ENCODE results near the gene LGR6. TPM values are rescaled to one million over a fixed set of nuclear protein-coding genes. Genes with fewer than 3 reads are reported as not detected.
"Not testable (repeated sequence)": the region's sequence is repeated elsewhere in the genome, so short reads cannot be mapped to it uniquely, and the experiment has no call there.

LGR6 gene
- total RNA-seq, 1 donor from 2014 or later: 3.1 TPM

DNA sequence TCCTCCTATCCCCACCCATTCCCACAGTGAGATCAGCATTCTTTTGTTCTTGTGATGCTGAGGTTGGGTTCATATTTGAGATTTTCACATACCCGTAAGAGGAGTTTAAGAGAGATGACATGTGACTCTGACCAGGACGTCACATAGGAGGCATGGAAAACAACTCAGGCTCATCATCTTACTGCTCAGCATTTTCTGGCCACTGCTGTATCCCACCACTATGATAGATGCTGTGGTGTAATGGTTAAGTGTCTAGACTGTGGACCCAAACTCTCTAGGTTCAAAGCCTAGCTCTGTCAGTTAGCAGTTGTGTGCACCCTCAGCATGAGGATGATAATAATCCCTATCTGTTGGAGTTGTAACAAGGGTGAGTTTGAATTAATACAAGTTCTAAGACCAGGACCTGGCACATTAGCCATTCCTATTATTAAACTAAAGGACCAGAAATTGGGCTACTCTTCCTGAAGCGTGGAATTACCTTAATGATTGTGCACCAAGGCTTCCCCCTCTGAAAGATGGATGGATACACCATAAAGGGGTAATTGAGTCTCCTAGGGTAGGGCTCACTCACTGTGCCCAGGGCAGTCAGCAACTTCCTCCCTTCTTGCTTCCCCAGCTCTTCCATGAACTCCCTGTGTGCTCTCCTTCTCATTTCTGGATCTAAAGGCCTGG lies 40.9 kb downstream of the LGR6 start:
- Mint-ChIP-seq H3K27me3 (ENCODE audit: low read depth) (peaks cover 10% of the 10 kb centered on the region), H3K4me3 (no peak overlapping the region), H3K9me3 (no peaks in the 10 kb centered on the region), H3K4me1 (peaks cover 30% of the 10 kb centered on the region), H3K36me3 (no peaks in the 10 kb centered on the region), H3K27ac (no peak overlapping the region)
- no peak for DNase-seq (ENCODE audit: low spot score in 2 of 2, unreplicated experiment in 2 of 2)
- TF ChIP-seq, protein P1, sequence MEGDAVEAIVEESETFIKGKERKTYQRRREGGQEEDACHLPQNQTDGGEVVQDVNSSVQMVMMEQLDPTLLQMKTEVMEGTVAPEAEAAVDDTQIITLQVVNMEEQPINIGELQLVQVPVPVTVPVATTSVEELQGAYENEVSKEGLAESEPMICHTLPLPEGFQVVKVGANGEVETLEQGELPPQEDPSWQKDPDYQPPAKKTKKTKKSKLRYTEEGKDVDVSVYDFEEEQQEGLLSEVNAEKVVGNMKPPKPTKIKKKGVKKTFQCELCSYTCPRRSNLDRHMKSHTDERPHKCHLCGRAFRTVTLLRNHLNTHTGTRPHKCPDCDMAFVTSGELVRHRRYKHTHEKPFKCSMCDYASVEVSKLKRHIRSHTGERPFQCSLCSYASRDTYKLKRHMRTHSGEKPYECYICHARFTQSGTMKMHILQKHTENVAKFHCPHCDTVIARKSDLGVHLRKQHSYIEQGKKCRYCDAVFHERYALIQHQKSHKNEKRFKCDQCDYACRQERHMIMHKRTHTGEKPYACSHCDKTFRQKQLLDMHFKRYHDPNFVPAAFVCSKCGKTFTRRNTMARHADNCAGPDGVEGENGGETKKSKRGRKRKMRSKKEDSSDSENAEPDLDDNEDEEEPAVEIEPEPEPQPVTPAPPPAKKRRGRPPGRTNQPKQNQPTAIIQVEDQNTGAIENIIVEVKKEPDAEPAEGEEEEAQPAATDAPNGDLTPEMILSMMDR (IDR thresholded peaks at IDR 0.05; ENCODE audit: unreplicated experiment): no peak

DNA sequence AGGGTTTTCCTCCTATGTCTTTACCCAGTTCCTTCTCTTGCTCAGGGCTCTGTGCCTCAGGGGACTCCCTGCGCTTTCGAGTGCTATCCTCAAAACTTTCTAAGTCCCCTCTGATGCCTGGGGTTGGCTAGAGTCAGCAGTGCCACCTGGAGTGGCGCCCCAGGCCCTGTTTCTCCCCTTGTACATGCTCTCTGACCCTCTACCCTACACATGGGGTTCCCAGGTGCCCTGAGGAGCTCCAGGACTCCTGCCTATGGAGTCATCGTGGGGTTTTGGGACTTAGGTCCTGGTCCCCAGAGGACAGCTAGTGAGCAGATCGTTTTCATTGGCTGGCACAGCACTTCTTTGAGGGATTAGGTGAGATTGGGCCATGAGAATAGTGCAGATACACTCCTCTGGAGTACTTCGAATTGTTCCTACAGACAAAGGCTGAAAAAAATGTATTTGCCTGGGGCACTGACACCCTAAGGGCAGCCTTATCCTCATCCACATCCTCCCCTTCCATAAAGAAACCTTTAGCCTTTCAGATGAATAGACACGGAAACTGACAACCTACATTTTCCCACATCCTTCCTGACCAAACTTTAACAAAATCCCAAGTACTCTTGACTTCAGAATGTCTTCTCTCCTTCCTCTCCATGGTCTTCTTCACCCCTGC lies 41.5 kb downstream of the LGR6 start:
- DNase-seq (ENCODE audit: low spot score in 2 of 2, unreplicated experiment in 2 of 2): no peak
- Mint-ChIP-seq H3K9me3 (no peaks in the 10 kb centered on the region), H3K27ac (peak overlapping the region; percentile 82), H3K4me3 (no peak overlapping the region), H3K36me3 (no peaks in the 10 kb centered on the region), H3K27me3 (ENCODE audit: low read depth) (peaks cover 10% of the 10 kb centered on the region), H3K4me1 (peaks cover 25% of the 10 kb centered on the region)
- TF ChIP-seq, protein P1 (IDR thresholded peaks at IDR 0.05; ENCODE audit: unreplicated experiment): no peak

DNA sequence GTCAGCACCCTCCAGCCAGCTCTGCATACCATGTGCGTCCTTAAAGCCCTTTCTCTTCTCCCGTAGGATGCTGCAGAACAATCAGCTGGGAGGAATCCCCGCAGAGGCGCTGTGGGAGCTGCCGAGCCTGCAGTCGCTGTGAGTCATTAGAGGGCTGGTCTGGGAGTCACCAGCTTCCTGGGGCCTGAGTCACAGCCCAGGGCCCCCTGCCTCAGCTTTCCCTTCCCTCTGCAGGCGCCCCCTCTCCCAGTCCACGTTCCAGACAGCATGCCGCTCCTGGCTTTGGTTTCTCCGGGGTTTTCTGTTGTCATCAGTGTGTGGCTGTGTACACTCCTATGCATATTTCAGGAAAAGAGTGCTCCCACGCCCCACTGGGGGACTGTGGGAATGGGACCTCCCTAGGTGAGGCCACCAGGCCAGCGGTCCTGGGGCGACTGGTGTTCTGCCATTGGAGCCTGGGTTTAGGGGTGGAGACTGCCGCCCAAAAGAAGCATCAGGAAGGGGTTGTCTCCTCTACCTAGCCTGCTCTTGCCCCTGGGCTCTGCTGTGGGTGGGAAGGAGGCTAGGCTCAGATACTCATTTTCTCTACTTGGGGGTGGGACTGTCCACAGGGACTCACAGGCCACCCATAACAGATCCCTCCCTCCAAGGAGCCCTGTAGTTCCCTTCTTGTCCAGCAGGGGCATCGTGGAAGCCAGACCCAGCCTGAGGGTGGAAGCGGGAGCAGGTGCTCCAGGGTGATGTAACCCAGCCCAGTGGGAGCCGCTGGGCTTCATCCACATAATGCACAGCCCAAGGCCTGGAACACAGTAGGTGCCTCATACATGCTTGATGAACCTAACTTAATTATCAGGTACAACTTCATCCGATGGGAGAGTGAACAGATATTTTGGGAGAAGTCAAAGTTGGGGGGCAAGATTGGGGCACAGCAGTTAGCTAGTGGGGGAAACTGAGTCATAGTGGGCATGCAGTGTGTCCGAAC lies 42.5 kb downstream of the LGR6 start:
- peak overlapping the region; percentile 21 for H3K4me3 Mint-ChIP-seq
- H3K36me3 Mint-ChIP-seq: no peaks in the 10 kb centered on the region
- H3K27ac Mint-ChIP-seq: peak overlapping the region; percentile 82
- H3K27me3 Mint-ChIP-seq (ENCODE audit: low read depth): peaks cover 10% of the 10 kb centered on the region
- H3K4me1 Mint-ChIP-seq: peaks cover 19% of the 10 kb centered on the region
- DNase-seq (ENCODE audit: low spot score in 2 of 2, unreplicated experiment in 2 of 2): peak; percentile 41 to 83
- TF ChIP-seq, protein P1 (IDR thresholded peaks at IDR 0.05; ENCODE audit: unreplicated experiment): peak; percentile 89
- no peaks in the 10 kb centered on the region for H3K9me3 Mint-ChIP-seq

DNA sequence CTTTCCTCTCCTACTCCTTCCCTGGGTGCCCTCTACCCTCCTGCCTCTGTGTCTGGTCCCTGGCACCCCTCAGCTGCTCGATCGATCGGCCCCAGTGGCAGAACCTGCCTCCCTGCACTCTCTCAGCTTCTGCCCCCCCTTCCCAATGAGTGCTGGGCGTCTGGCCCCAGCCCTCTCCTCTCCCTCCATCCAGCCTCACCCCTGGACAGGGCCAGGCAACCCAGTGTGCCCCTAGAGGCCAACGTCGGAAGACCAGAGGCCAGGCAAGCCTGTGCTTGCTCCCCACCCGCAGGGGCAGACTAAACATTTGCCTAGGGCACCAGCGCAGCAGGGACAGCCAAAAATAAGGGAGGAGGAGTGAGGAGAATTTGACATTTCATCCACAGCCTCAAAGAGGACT lies 43.5 kb downstream of the LGR6 start:
- peak overlapping the region; percentile 25 for H3K27ac Mint-ChIP-seq
- no peak overlapping the region for H3K4me3 Mint-ChIP-seq
- DNase-seq (ENCODE audit: low spot score in 2 of 2, unreplicated experiment in 2 of 2): no peak
- TF ChIP-seq, protein P1 (IDR thresholded peaks at IDR 0.05; ENCODE audit: unreplicated experiment): no peak
- peaks cover 10% of the 10 kb centered on the region for H3K27me3 Mint-ChIP-seq (ENCODE audit: low read depth)
- peaks cover 19% of the 10 kb centered on the region for H3K4me1 Mint-ChIP-seq
- H3K36me3 Mint-ChIP-seq: no peaks in the 10 kb centered on the region
- H3K9me3 Mint-ChIP-seq: no peaks in the 10 kb centered on the region

GRCh38 chr1:202238914-202239313 lies 45.3 kb downstream of the LGR6 start:
- TF ChIP-seq, protein P1 (IDR thresholded peaks at IDR 0.05; ENCODE audit: unreplicated experiment): no peak
- Mint-ChIP-seq H3K27ac (no peak overlapping the region), H3K4me3 (no peak overlapping the region), H3K27me3 (ENCODE audit: low read depth) (peaks cover 13% of the 10 kb centered on the region), H3K4me1 (peaks cover 19% of the 10 kb centered on the region), H3K36me3 (no peaks in the 10 kb centered on the region), H3K9me3 (no peaks in the 10 kb centered on the region)
- no peak for DNase-seq (ENCODE audit: low spot score in 2 of 2, unreplicated experiment in 2 of 2)

DNA sequence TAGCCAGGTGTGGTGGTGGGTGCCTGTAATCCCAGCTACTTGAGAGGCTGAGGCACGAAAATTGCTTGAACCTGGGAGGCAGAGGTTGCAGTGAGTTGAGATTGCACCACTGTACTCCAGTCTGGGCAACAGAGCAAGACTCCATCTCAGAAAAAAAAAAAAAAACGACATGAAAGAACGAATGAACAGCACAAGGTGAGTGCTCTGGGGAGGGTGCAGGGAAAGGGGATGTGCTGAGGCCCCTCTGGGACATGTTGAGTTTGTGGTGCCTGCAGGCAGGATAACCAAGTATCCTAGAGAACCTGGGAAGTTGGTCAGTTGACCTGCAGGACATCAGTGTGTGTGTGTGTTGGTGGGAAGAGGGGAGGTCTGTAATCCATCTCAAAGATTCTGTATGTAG lies 46.6 kb downstream of the LGR6 start:
- not testable (repeated sequence) for DNase-seq (ENCODE audit: low spot score in 2 of 2, unreplicated experiment in 2 of 2); H3K9me3 Mint-ChIP-seq; H3K27ac Mint-ChIP-seq; H3K36me3 Mint-ChIP-seq; H3K4me3 Mint-ChIP-seq
- Mint-ChIP-seq H3K4me1 (peaks cover 19% of the 10 kb centered on the region), H3K27me3 (ENCODE audit: low read depth) (peaks cover 13% of the 10 kb centered on the region)

Data from mesothelial cell of epicardium (in vitro differentiated cells).